Measurements from ENCODE around the gene POLDIP3.

GRCh38 chr22:42632096-42632495, 17.4 kb upstream of the POLDIP3 start:
- peak; percentile 12 to 29 for TF ChIP-seq CTCF (conservative IDR thresholded peaks at IDR 0.05 in 1 of 2, IDR thresholded peaks at IDR 0.05 in 1 of 2; ENCODE audit: low read depth in 1 of 2, low read length in 2 of 2)
- TF ChIP-seq EZH2 (IDR thresholded peaks at IDR 0.05; ENCODE audit: low read length, missing control alignments): no peak
